Keratinocyte (primary cell): ENCODE measurements around the gene ZC3H13. TPM values are rescaled to one million over a fixed set of nuclear protein-coding genes. Genes with fewer than 3 reads are reported as not detected.

ENCODE experiments used
- DNase-seq: peaks from one replicate; pipeline ENCODE4 v3.0.0-alpha.2; 2011; ENCODE audit warnings: low read depth, missing footprints, low spot score
- FAIRE-seq: peaks from 2 replicates; lab custom pipeline; 2011; peaks lifted over from hg19 to GRCh38; lab: Jason Lieb, UNC
- H2AFZ ChIP-seq: 2 replicates; pipeline ENCODE4 v1.6.0; 2012; ENCODE audit warnings: low read length, control low read depth, inconsistent platforms; ENCODE audit not compliant: control insufficient read depth
- H3K27ac ChIP-seq: 2 replicates; pipeline ENCODE4 v1.5.1; 2011; ENCODE audit warnings: low read length; ENCODE audit not compliant: control insufficient read depth, insufficient read depth
- H3K27me3 ChIP-seq: 3 replicates; pipeline ENCODE4 v1.6.0; 2011; ENCODE audit warnings: low read length; ENCODE audit not compliant: control insufficient read depth, insufficient read depth; ENCODE audit errors: extremely low read depth
- H3K36me3 ChIP-seq, 2 experiments: 2 replicates in 1 of 2; 3 replicates in 1 of 2; pipeline ENCODE4 v1.5.1; 2011; ENCODE audit warnings: low read length in 2 of 2, mild to moderate bottlenecking in 1 of 2; ENCODE audit not compliant: control insufficient read depth in 2 of 2, insufficient read depth in 2 of 2; ENCODE audit errors: extremely low read depth in 1 of 2
- H3K4me1 ChIP-seq: 3 replicates; pipeline ENCODE4 v1.5.1; 2011; ENCODE audit warnings: low read length; ENCODE audit not compliant: control insufficient read depth, insufficient read depth; ENCODE audit errors: extremely low read depth
- H3K4me2 ChIP-seq: 3 replicates; pipeline ENCODE4 v1.6.0; 2011; ENCODE audit warnings: low read depth, low read length; ENCODE audit not compliant: control insufficient read depth, insufficient read depth; ENCODE audit errors: extremely low read depth
- H3K4me3 ChIP-seq, 3 experiments: fragments of 200-600 bp in 1 of 3; sonication (generic) in 1 of 3; 2 replicates in 2 of 3; 3 replicates in 1 of 3; pipeline ENCODE4 v1.5.1; 2011 to 2016; ENCODE audit warnings: low read length in 3 of 3, mild to moderate bottlenecking in 3 of 3, control low read depth in 2 of 3, inconsistent platforms in 1 of 3, low read depth in 1 of 3, mixed read lengths in 1 of 3, mixed run types in 1 of 3, moderate library complexity in 1 of 3; ENCODE audit not compliant: control insufficient read depth in 2 of 3, insufficient read depth in 2 of 3; ENCODE audit errors: extremely low read depth in 1 of 3
- H3K79me2 ChIP-seq: 2 replicates; pipeline ENCODE4 v1.6.0; 2012; ENCODE audit warnings: low read length; ENCODE audit not compliant: control insufficient read depth, insufficient read depth
- H3K9ac ChIP-seq: 3 replicates; pipeline ENCODE4 v1.6.0; 2011; ENCODE audit warnings: low read length; ENCODE audit not compliant: control insufficient read depth, insufficient read depth; ENCODE audit errors: extremely low read depth
- H3K9me1 ChIP-seq: 3 replicates; pipeline ENCODE4 v1.6.0; 2011; ENCODE audit warnings: low read length; ENCODE audit not compliant: control insufficient read depth, insufficient read depth; ENCODE audit errors: extremely low read depth
- H3K9me3 ChIP-seq: 2 replicates; pipeline ENCODE4 v1.5.1; 2012; ENCODE audit warnings: low read depth, low read length; ENCODE audit not compliant: control insufficient read depth
- H4K20me1 ChIP-seq: 3 replicates; pipeline ENCODE4 v1.6.0; 2011; ENCODE audit warnings: low read length; ENCODE audit not compliant: control insufficient read depth, insufficient read depth; ENCODE audit errors: extremely low read depth
- CTCF ChIP-seq, 3 experiments: IDR thresholded peaks in 1 of 3; conservative IDR thresholded peaks in 1 of 3; optimal IDR thresholded peaks in 1 of 3; 2 replicates in 2 of 3; 3 replicates in 1 of 3; pipeline versions ENCODE3 to v1.5.1; 2011; ENCODE audit warnings: low read length in 3 of 3, mild to moderate bottlenecking in 3 of 3, moderate library complexity in 2 of 3, control low read depth in 1 of 3, inconsistent platforms in 1 of 3; ENCODE audit not compliant: insufficient read depth in 2 of 3; ENCODE audit errors: extremely low read depth in 1 of 3
- EZH2 ChIP-seq: IDR thresholded peaks from one replicate; pipeline ENCODE4 v1.6.1; 2012; ENCODE audit warnings: inconsistent platforms, mild to moderate bottlenecking, low read length, moderate library complexity
- dilution Hi-C: fragments of 300-500 bp; cut with MboI; formaldehyde crosslinking; loops from one replicate; pipeline ENCODE4 v1.7.0; 2020; ENCODE audit warnings: low sequenced_read_pairs; ENCODE audit not compliant: extremely low pct_ligation_motif_present
- polyA plus RNA-seq, 5 experiments: library from polyadenylated mRNA; depleted of rRNA in 3 of 5; stranded (reverse) in 3 of 5; stranded (forward) in 1 of 5; unstranded in 1 of 5; fragments of >200 nt; gene quantifications; 1 replicate in 1 of 5; 2 replicates in 3 of 5; 3 replicates in 1 of 5; pipeline versions ENCODE4 v1.2.1 to v1.2.3, GENCODE V29; 2011 to 2012; ENCODE audit warnings: missing spikeins in 2 of 5, low read depth in 1 of 5, low replicate concordance in 1 of 5

Gene ZC3H13
- polyA plus RNA-seq, 1 donor (not counting 4 experiments of a cell fraction or from before 2014, with no cell fraction given), result 10.6 TPM

DNA sequence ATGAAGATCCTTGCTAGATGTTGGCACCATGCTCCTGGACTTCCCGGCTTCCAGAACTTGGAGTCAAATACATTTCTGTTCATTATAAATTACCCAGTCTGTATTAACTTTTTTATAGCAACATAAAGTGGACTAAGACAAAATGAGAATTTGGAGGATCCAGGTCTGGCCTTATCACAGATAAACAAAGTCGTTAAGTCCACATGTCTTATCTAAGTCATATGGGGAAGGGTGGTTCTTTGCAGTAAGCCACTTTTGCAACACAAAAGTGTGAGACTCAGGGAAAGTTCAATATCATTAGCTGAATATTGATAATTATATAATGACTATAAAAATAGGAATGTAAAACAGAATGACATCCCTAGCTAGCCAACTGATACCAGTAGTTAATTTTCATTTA lies 109.4 kb downstream of the ZC3H13 start:
- no peaks in the 10 kb centered on the region for H3K79me2 ChIP-seq
- dilution Hi-C loops, result no loop called here
- FAIRE-seq, result no peak
- no peaks in the 10 kb centered on the region for H3K4me1 ChIP-seq
- no peak overlapping the region for H3K4me2 ChIP-seq
- H3K27ac ChIP-seq, result no peak overlapping the region
- H3K9ac ChIP-seq, result no peak overlapping the region
- H3K9me1 ChIP-seq, result no peaks in the 10 kb centered on the region
- H4K20me1 ChIP-seq, result no peaks in the 10 kb centered on the region
- H3K4me3 ChIP-seq, result no peak overlapping the region
- H2AFZ ChIP-seq, result no peak overlapping the region
- no peak for TF ChIP-seq CTCF (optimal IDR thresholded peaks at IDR 0.05 in 1 of 3, IDR thresholded peaks at IDR 0.05 in 1 of 3, conservative IDR thresholded peaks at IDR 0.05 in 1 of 3; ENCODE audit: extremely low read depth in 1 of 3, insufficient read depth in 2 of 3, low read length in 3 of 3)
- no peak for TF ChIP-seq EZH2
- DNase-seq, result no peak
- peaks cover 7% of the 10 kb centered on the region for H3K27me3 ChIP-seq
- H3K36me3 ChIP-seq, result no peaks in the 10 kb centered on the region
- no peaks in the 10 kb centered on the region for H3K9me3 ChIP-seq

DNA sequence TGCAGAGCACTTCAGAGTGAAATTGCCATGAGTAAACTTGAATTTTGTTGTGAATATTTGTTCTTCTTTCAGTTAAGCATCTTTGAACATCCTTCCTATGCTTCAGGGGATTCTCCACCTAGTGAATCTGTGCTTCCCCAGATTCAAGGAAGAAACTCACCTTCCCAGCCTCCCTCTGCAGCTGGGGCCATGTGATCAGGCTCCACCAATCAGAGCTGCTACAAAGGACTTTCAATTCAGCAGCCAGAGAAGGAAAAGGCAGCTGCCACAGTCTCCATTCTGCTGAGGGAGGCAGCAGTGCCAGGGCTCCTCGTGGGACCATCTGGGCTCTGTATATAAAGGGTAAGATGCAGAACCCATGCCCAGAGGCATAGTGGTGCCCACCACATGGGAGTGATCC lies 111.3 kb downstream of the ZC3H13 start:
- Histone ChIP-seq H3K4me2 (no peak overlapping the region), H3K9me3 (no peaks in the 10 kb centered on the region), H3K27me3 (peaks cover 7% of the 10 kb centered on the region), H3K27ac (no peak overlapping the region), H3K36me3 (no peaks in the 10 kb centered on the region), H4K20me1 (no peaks in the 10 kb centered on the region), H3K4me3 (no peak overlapping the region), H3K9ac (no peak overlapping the region), H3K9me1 (no peaks in the 10 kb centered on the region), H3K79me2 (no peaks in the 10 kb centered on the region), H3K4me1 (no peaks in the 10 kb centered on the region), H2AFZ (no peak overlapping the region)
- TF ChIP-seq EZH2 (no peak), CTCF (optimal IDR thresholded peaks at IDR 0.05 in 1 of 3, IDR thresholded peaks at IDR 0.05 in 1 of 3, conservative IDR thresholded peaks at IDR 0.05 in 1 of 3; ENCODE audit: extremely low read depth in 1 of 3, insufficient read depth in 2 of 3, low read length in 3 of 3) (no peak)
- DNase-seq, result no peak
- FAIRE-seq, result no peak
- dilution Hi-C loops, result no loop called here
